ENCODE results near the gene GALP.
A peak's percentile ranks its signal among the peaks of the same experiment; 100 is the strongest.

The GALP gene

DNA sequence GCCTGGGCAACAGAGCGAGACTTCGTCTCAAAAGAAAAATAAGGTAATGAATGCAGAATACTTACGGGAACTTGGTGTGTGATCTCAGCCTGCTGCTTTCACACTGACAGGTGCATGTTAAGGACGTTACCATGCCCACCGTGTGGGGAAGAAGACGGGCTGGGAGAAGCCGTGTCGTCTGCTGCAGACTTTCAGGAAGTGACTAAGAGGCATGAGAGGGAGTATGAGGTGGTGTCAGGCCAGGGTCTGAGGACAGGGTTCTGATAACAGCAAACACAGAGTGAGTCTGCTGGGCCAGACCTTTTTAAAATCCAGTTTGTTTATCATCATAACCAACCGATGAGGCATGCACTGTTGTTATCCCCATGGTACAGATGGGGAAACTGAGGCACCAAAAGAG is 13.6 kb upstream of the GALP start:
- H4K8ac ChIP-seq (ENCODE audit: low read length), result no peak overlapping the region
- H3K36me3 ChIP-seq (ENCODE audit: control insufficient read depth in 1 of 2, insufficient read depth in 2 of 2, low read depth in 1 of 2, low read length in 2 of 2), result peaks cover 37 to 50% of the 10 kb centered on the region in 2 experiments
- no peak overlapping the region for H3K27ac ChIP-seq (ENCODE audit: low read length, poor library complexity, severe bottlenecking)
- no peak overlapping the region for H2AK5ac ChIP-seq (ENCODE audit: low read length, severe bottlenecking)
- H3K4me1 ChIP-seq (ENCODE audit: control insufficient read depth, insufficient read depth, low read depth, low read length), result no peaks in the 10 kb centered on the region
- no peak overlapping the region for H3K4me2 ChIP-seq (ENCODE audit: low read length, poor library complexity, severe bottlenecking)
- H3K9me3 ChIP-seq (ENCODE audit: control insufficient read depth, low read length), result no peaks in the 10 kb centered on the region
- H3K27me3 ChIP-seq (ENCODE audit: control insufficient read depth in 1 of 2, insufficient read depth in 1 of 2, low read length in 2 of 2), result peaks cover 0 to 3% of the 10 kb centered on the region in 2 experiments
- H3K4me3 ChIP-seq (ENCODE audit: insufficient read depth in 1 of 2, low read depth in 1 of 2, low read length in 2 of 2), result no peak overlapping the region
- H3K18ac ChIP-seq (ENCODE audit: low read depth in 1 of 2, low read length in 2 of 2), result no peak overlapping the region
- no peak overlapping the region for H2BK5ac ChIP-seq (ENCODE audit: low read depth, low read length, poor library complexity, severe bottlenecking)
- H2BK12ac ChIP-seq (ENCODE audit: low read length in 2 of 2), result no peak overlapping the region
- WGBS, result 48% methylated on average over 9 of the region's 9 CpGs
- H2BK15ac ChIP-seq (ENCODE audit: low read depth, poor library complexity, severe bottlenecking), result no peak overlapping the region
- no peak overlapping the region for H2BK120ac ChIP-seq (ENCODE audit: low read depth, low read length)
- H3K79me1 ChIP-seq (replicated peaks; ENCODE audit: low read length, poor library complexity, severe bottlenecking), result peaks cover 3% of the 10 kb centered on the region
- no peak overlapping the region for H4K91ac ChIP-seq (ENCODE audit: low read length)
- no peak overlapping the region for H2AFZ ChIP-seq (ENCODE audit: low read depth, low read length)
- no peak overlapping the region for H3K4ac ChIP-seq (ENCODE audit: low read depth in 1 of 2, low read length in 2 of 2)
- no peak overlapping the region for H3K14ac ChIP-seq (ENCODE audit: low read length in 2 of 2)
- no peak overlapping the region for H3K9ac ChIP-seq (ENCODE audit: low read length)
- DNase-seq, result peak; percentile 31
- no peak overlapping the region for H3K23ac ChIP-seq (ENCODE audit: low read length in 2 of 2)

DNA sequence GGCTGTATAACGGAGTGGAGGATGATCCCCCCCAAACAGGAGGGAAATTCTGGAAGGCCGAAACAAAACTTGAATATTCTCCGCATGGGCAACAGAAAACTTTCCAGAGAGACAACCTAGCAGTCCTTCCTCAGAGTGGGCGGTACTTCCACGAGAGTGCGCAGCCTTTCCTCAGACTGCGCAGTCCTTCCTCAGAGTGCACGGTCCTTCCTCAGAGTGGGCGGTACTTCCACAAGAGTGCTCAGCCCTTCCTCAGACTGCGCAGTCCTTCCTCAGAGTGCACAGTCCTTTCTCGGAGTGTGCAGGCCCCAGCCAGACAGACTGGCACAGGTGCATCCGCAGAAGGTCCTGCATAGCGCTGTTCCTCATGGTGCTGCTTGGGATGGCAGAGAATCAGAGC is 12.7 kb upstream of the GALP start:
- Histone ChIP-seq H3K4me2 (ENCODE audit: low read length, poor library complexity, severe bottlenecking) (no peak overlapping the region), H3K4me3 (ENCODE audit: insufficient read depth in 1 of 2, low read depth in 1 of 2, low read length in 2 of 2) (no peak overlapping the region), H4K91ac (ENCODE audit: low read length) (no peak overlapping the region), H2BK15ac (ENCODE audit: low read depth, poor library complexity, severe bottlenecking) (no peak overlapping the region), H3K4me1 (ENCODE audit: control insufficient read depth, insufficient read depth, low read depth, low read length) (no peaks in the 10 kb centered on the region), H2AK5ac (ENCODE audit: low read length, severe bottlenecking) (no peak overlapping the region), H3K9me3 (ENCODE audit: control insufficient read depth, low read length) (no peaks in the 10 kb centered on the region), H3K79me1 (replicated peaks; ENCODE audit: low read length, poor library complexity, severe bottlenecking) (peaks cover 3% of the 10 kb centered on the region), H3K4ac (ENCODE audit: low read depth in 1 of 2, low read length in 2 of 2) (no peak overlapping the region), H3K18ac (ENCODE audit: low read depth in 1 of 2, low read length in 2 of 2) (no peak overlapping the region), H2BK12ac (ENCODE audit: low read length in 2 of 2) (no peak overlapping the region), H3K14ac (ENCODE audit: low read length in 2 of 2) (no peak overlapping the region), H2BK5ac (ENCODE audit: low read depth, low read length, poor library complexity, severe bottlenecking) (no peak overlapping the region), H3K23ac (ENCODE audit: low read length in 2 of 2) (no peak overlapping the region), H2AFZ (ENCODE audit: low read depth, low read length) (no peak overlapping the region), H2BK120ac (ENCODE audit: low read depth, low read length) (no peak overlapping the region), H4K8ac (ENCODE audit: low read length) (no peak overlapping the region), H3K9ac (ENCODE audit: low read length) (no peak overlapping the region), H3K27ac (ENCODE audit: low read length, poor library complexity, severe bottlenecking) (no peak overlapping the region), H3K36me3 (ENCODE audit: control insufficient read depth in 1 of 2, insufficient read depth in 2 of 2, low read depth in 1 of 2, low read length in 2 of 2) (peaks cover 34 to 48% of the 10 kb centered on the region in 2 experiments), H3K27me3 (ENCODE audit: control insufficient read depth in 1 of 2, insufficient read depth in 1 of 2, low read length in 2 of 2) (peaks cover 0 to 3% of the 10 kb centered on the region in 2 experiments)
- no peak for DNase-seq
- 93% methylated on average over 13 of the region's 13 CpGs for WGBS

- Histone ChIP-seq H3K27ac (ENCODE audit: low read length, poor library complexity, severe bottlenecking) (no peak overlapping the region), H3K4me1 (ENCODE audit: control insufficient read depth, insufficient read depth, low read depth, low read length) (peaks cover 2% of the 10 kb centered on the region), H3K36me3 (ENCODE audit: control insufficient read depth in 1 of 2, insufficient read depth in 2 of 2, low read depth in 1 of 2, low read length in 2 of 2) (peaks cover 3 to 9% of the 10 kb centered on the region in 2 experiments), H2AFZ (ENCODE audit: low read depth, low read length) (no peak overlapping the region), H2BK12ac (ENCODE audit: low read length in 2 of 2) (no peak overlapping the region), H4K8ac (ENCODE audit: low read length) (no peak overlapping the region), H3K9me3 (ENCODE audit: control insufficient read depth, low read length) (no peaks in the 10 kb centered on the region), H2AK5ac (ENCODE audit: low read length, severe bottlenecking) (no peak overlapping the region), H3K14ac (ENCODE audit: low read length in 2 of 2) (no peak overlapping the region), H3K4me2 (ENCODE audit: low read length, poor library complexity, severe bottlenecking) (no peak overlapping the region), H3K9ac (ENCODE audit: low read length) (no peak overlapping the region), H4K91ac (ENCODE audit: low read length) (no peak overlapping the region), H2BK15ac (ENCODE audit: low read depth, poor library complexity, severe bottlenecking) (no peak overlapping the region), H3K4me3 (ENCODE audit: insufficient read depth in 1 of 2, low read depth in 1 of 2, low read length in 2 of 2) (no peak overlapping the region), H3K27me3 (ENCODE audit: control insufficient read depth in 1 of 2, insufficient read depth in 1 of 2, low read length in 2 of 2) (peaks cover 0 to 3% of the 10 kb centered on the region in 2 experiments), H2BK5ac (ENCODE audit: low read depth, low read length, poor library complexity, severe bottlenecking) (no peak overlapping the region), H3K79me1 (replicated peaks; ENCODE audit: low read length, poor library complexity, severe bottlenecking) (no peaks in the 10 kb centered on the region), H3K23ac (ENCODE audit: low read length in 2 of 2) (no peak overlapping the region), H3K18ac (ENCODE audit: low read depth in 1 of 2, low read length in 2 of 2) (no peak overlapping the region), H3K4ac (ENCODE audit: low read depth in 1 of 2, low read length in 2 of 2) (no peak overlapping the region), H2BK120ac (ENCODE audit: low read depth, low read length) (no peak overlapping the region)
- 51% methylated on average over 6 of the region's 7 CpGs for WGBS
- peak; percentile 11 for DNase-seq
These were observed 8.7 kb upstream of the GALP start for GRCh38 chr19:56167064-56167578.

DNA sequence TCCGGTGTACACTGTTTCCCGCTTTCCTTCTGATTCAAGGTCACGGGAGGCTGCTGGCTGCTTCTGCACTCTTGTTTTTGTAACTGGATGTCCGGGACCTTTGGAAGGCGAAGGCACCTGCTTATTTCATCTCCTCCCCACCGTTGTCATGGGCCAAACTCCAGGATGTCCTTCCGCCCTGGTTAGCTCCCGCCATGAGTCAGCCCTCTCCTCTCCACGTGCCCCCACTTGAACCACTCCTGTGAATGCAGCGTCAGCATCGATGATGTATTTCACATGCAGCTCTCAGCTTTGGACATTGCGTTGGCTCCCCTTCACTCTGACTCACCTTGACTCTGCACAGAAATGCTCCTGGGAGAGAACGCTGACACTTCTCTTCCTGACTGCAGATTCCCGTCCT is 5.5 kb upstream of the GALP start:
- H3K27ac ChIP-seq (ENCODE audit: low read length, poor library complexity, severe bottlenecking), result no peak overlapping the region
- no peak overlapping the region for H3K4me3 ChIP-seq (ENCODE audit: insufficient read depth in 1 of 2, low read depth in 1 of 2, low read length in 2 of 2)
- no peaks in the 10 kb centered on the region for H3K9me3 ChIP-seq (ENCODE audit: control insufficient read depth, low read length)
- peak overlapping the region in 1 of 2 experiments; percentile 36 for H3K14ac ChIP-seq (ENCODE audit: low read length in 2 of 2)
- H3K4ac ChIP-seq (ENCODE audit: low read depth in 1 of 2, low read length in 2 of 2), result no peak overlapping the region
- no peak overlapping the region for H2BK120ac ChIP-seq (ENCODE audit: low read depth, low read length)
- no peak overlapping the region for H2BK12ac ChIP-seq (ENCODE audit: low read length in 2 of 2)
- no peak overlapping the region for H2BK15ac ChIP-seq (ENCODE audit: low read depth, poor library complexity, severe bottlenecking)
- H2AFZ ChIP-seq (ENCODE audit: low read depth, low read length), result no peak overlapping the region
- H3K4me2 ChIP-seq (ENCODE audit: low read length, poor library complexity, severe bottlenecking), result no peak overlapping the region
- H3K79me1 ChIP-seq (replicated peaks; ENCODE audit: low read length, poor library complexity, severe bottlenecking), result no peaks in the 10 kb centered on the region
- H3K23ac ChIP-seq (ENCODE audit: low read length in 2 of 2), result no peak overlapping the region
- no peak overlapping the region for H4K91ac ChIP-seq (ENCODE audit: low read length)
- H3K36me3 ChIP-seq (ENCODE audit: control insufficient read depth in 1 of 2, insufficient read depth in 2 of 2, low read depth in 1 of 2, low read length in 2 of 2), result no peaks in the 10 kb centered on the region
- DNase-seq, result peak; percentile 28
- peaks cover 0 to 24% of the 10 kb centered on the region in 2 experiments for H3K27me3 ChIP-seq (ENCODE audit: control insufficient read depth in 1 of 2, insufficient read depth in 1 of 2, low read length in 2 of 2)
- H3K9ac ChIP-seq (ENCODE audit: low read length), result no peak overlapping the region
- H2BK5ac ChIP-seq (ENCODE audit: low read depth, low read length, poor library complexity, severe bottlenecking), result no peak overlapping the region
- WGBS, result 61% methylated on average over 14 of the region's 14 CpGs
- no peak overlapping the region for H4K8ac ChIP-seq (ENCODE audit: low read length)
- H2AK5ac ChIP-seq (ENCODE audit: low read length, severe bottlenecking), result no peak overlapping the region
- no peak overlapping the region for H3K18ac ChIP-seq (ENCODE audit: low read depth in 1 of 2, low read length in 2 of 2)
- peaks cover 2% of the 10 kb centered on the region for H3K4me1 ChIP-seq (ENCODE audit: control insufficient read depth, insufficient read depth, low read depth, low read length)

All from mesenchymal stem cell (in vitro differentiated cells and primary cell).